Cardiac fibroblast (primary cell): Measurements from ENCODE around the gene ARHGAP24.
A peak's percentile ranks its signal among the peaks of the same experiment; 100 is the strongest.

Experiments
- DNase-seq, 2 donors: peaks; one replicate each; pipeline versions ENCODE4 v3.0.0 to v3.0.0-alpha.2; 2010; ENCODE audit warnings: low read depth in 2 of 2
- H3K4me3 ChIP-seq, 2 donors: replicated peaks in 1 of 2; 1 replicate in 1 of 2; 2 replicates in 1 of 2; pipeline ENCODE4 v1.5.1; 2011; ENCODE audit warnings: low read depth in 2 of 2, low read length in 2 of 2, mild to moderate bottlenecking in 2 of 2, moderate library complexity in 1 of 2
- TF ChIP-seq, protein P1 (sequence below): IDR thresholded peaks from one replicate; pipeline ENCODE4 v1.5.1; 2011; ENCODE audit warnings: low read depth, mild to moderate bottlenecking, low read length, inconsistent platforms

Gene ARHGAP24

GRCh38 chr4:85929961-85930665 is 455.2 kb downstream of the ARHGAP24 start:
- TF ChIP-seq, protein P1, sequence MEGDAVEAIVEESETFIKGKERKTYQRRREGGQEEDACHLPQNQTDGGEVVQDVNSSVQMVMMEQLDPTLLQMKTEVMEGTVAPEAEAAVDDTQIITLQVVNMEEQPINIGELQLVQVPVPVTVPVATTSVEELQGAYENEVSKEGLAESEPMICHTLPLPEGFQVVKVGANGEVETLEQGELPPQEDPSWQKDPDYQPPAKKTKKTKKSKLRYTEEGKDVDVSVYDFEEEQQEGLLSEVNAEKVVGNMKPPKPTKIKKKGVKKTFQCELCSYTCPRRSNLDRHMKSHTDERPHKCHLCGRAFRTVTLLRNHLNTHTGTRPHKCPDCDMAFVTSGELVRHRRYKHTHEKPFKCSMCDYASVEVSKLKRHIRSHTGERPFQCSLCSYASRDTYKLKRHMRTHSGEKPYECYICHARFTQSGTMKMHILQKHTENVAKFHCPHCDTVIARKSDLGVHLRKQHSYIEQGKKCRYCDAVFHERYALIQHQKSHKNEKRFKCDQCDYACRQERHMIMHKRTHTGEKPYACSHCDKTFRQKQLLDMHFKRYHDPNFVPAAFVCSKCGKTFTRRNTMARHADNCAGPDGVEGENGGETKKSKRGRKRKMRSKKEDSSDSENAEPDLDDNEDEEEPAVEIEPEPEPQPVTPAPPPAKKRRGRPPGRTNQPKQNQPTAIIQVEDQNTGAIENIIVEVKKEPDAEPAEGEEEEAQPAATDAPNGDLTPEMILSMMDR, result no peak
- H3K4me3 ChIP-seq, result no peak overlapping the region
- DNase-seq, result no peak

DNA sequence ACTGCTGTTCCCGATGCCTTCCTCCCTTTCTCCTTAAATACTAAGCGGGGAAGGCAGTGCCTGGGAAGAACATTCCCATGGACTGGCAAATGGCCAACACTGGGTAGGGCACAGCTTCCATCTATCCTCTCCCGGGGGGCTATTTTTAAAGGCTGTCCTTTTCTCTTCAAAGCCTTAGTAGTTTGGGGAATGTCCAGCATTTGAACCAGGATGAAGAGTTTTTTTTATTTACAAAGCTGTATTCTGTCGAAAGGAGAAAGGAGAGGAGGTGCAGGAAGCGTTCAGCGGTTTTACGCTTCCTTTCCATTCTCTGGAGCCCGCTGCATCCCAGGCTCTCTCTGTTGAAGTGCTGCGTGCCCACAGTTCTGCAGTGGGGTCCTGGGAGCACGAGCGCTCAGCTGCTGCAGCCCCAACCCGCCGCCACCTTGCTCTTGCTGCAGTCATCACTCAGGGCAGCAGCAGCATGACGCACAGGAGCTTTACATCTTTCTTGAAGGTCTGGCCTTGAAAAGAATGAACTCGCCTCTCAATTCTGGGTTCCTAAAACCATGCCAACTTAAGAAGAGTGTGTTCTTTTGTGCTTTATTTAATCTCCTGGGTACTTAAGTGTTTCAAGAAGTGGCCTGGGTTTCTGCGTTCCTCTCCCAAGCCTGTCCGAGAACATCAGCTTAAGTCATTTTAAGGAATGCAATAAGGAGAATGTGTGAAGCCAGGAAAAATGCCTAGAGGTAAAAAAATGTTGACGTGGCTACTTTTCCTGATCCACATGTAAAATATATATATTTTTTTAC is 457.7 kb downstream of the ARHGAP24 start:
- TF ChIP-seq, protein P1, result no peak
- DNase-seq, result peak; percentile 43 to 62
- H3K4me3 ChIP-seq, result peak overlapping the region in 1 of 2 donors; percentile 16

DNA sequence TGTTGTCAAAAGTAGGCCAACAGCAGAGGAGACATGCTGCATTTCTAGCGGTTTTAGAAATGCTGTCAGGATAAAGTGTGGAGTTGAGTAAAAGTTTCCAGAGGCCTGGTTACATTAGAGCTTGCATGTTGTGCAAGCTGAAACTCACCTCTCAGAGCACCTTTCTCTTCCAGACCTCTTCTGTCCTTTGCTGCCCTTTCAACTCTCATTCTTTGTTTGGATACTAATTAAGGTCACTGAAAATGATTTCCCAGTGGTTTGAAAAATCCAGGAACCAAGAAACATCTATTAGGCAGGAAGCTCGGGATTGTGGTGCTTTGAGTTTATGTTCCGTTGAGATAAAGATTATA is 458.3 kb downstream of the ARHGAP24 start:
- no peak for DNase-seq
- TF ChIP-seq, protein P1, result no peak

GRCh38 chr4:85937507-85937906 is 462.6 kb downstream of the ARHGAP24 start:
- TF ChIP-seq, protein P1, result no peak
- no peak for DNase-seq
- H3K4me3 ChIP-seq, result no peak overlapping the region

More for the DNA sequence above, 458.3 kb downstream of the ARHGAP24 start:
- no peak overlapping the region for H3K4me3 ChIP-seq

- TF ChIP-seq, protein P1, result no peak
- no peak for DNase-seq
- H3K4me3 ChIP-seq, result no peak overlapping the region
These were observed 463.1 kb downstream of the ARHGAP24 start for GRCh38 chr4:85938062-85938461.

DNA sequence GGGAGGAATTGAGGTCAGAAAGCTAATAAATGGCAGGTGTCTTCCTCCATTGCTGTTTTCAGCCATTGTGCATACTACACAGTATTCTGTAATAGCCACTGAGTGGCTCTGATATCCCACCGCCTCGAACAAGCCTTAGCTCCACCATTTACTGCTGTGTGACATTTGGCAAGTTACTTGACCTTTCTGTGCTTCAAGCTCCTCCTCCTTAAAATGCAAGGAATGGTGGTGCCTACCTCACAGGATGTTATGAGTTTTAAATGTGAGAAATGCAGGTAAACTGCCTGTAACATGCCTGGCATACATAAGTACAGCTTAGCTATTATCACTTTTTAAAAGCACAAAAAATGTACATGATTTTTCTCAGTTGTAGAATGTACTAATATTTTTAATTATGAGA is 464.0 kb downstream of the ARHGAP24 start:
- DNase-seq, result no peak
- no peak overlapping the region for H3K4me3 ChIP-seq
- TF ChIP-seq, protein P1, result no peak
